Measurements from ENCODE around the gene RASD2. TPM values are rescaled to one million over a fixed set of nuclear protein-coding genes. Genes with fewer than 3 reads are reported as not detected.

Gene RASD2
- total RNA-seq, 1 donor from 2014 or later = 3.0 TPM

Other genes with a start within 250 kb of the RASD2 start
- gene TOM1, start 240.9 kb upstream of the RASD2 start, total RNA-seq = 15.1 and 23.6 TPM in 2 replicates
- 46.6 and 97.1 TPM in 2 replicates for gene HMOX1, start 159.7 kb upstream of the RASD2 start, total RNA-seq
- 11.4 and 43.6 TPM in 2 replicates for gene MCM5, start 140.7 kb upstream of the RASD2 start, total RNA-seq
- not detected in 2 replicates for gene MB, start 76.5 kb downstream of the RASD2 start, total RNA-seq
- gene APOL6, start 107.6 kb downstream of the RASD2 start, total RNA-seq = 22.1 and 37.9 TPM in 2 replicates
- not detected in 2 replicates for gene APOL5, start 177.0 kb downstream of the RASD2 start, total RNA-seq

Measured in renal cortical epithelial cell (primary cell).